Skeletal muscle tissue (tissue), 4 donors: ENCODE measurements around the gene TFF3. TPM values are rescaled to one million over a fixed set of nuclear protein-coding genes. Genes with fewer than 3 reads are reported as not detected.

Source experiments
- H3K27ac ChIP-seq: one replicate; pipeline ENCODE4 v1.7.0; 2013; ENCODE audit warnings: mild to moderate bottlenecking, low read depth, low read length, inconsistent platforms
- H3K27me3 ChIP-seq, 3 donors: one replicate each; pipeline ENCODE4 v1.7.0; 2013; ENCODE audit warnings: low read length in 3 of 3; ENCODE audit not compliant: control insufficient read depth in 3 of 3, insufficient read depth in 3 of 3
- H3K36me3 ChIP-seq, 3 donors: one replicate each; pipeline ENCODE4 v1.7.0; 2013; ENCODE audit warnings: low read length in 3 of 3; ENCODE audit not compliant: control insufficient read depth in 3 of 3, insufficient read depth in 3 of 3
- H3K4me1 ChIP-seq, 3 donors: one replicate each; pipeline ENCODE4 v1.7.0; 2013; ENCODE audit warnings: low read length in 3 of 3, mild to moderate bottlenecking in 3 of 3; ENCODE audit not compliant: control insufficient read depth in 3 of 3, insufficient read depth in 3 of 3
- H3K4me3 ChIP-seq, 3 donors: one replicate each; pipeline ENCODE4 v1.7.0; 2013; ENCODE audit warnings: low read length in 3 of 3
- H3K9ac ChIP-seq, 3 donors: one replicate each; pipeline ENCODE4 v1.7.0; 2013; ENCODE audit warnings: low read length in 3 of 3, mild to moderate bottlenecking in 3 of 3, moderate library complexity in 2 of 3, low read depth in 1 of 3
- H3K9me3 ChIP-seq, 3 donors: one replicate each; pipeline ENCODE4 v1.7.0; 2013; ENCODE audit warnings: low read length in 3 of 3; ENCODE audit not compliant: control insufficient read depth in 3 of 3
- total RNA-seq: library from RNA; depleted of rRNA; stranded (reverse); fragments of >200 nt; gene quantifications from one replicate; pipeline ENCODE4 v1.2.3, GENCODE V29; 2014
- donor health status: Osteomylitis.

Gene TFF3
- total RNA-seq, 1 donor from 2014 or later: 5.2 TPM

GRCh38 chr21:42321845-42322244 lies 6.6 kb upstream of the TFF3 start:
- H3K36me3 ChIP-seq: no peaks in the 10 kb centered on the region

GRCh38 chr21:42321231-42321630 lies 6.0 kb upstream of the TFF3 start:
- no peaks in the 10 kb centered on the region for H3K36me3 ChIP-seq
- H3K27ac ChIP-seq: no peak overlapping the region
- peaks cover 4 to 14% (median 8%) of the 10 kb centered on the region in 3 donors for H3K27me3 ChIP-seq
- peaks cover 0 to 9% (median 2%) of the 10 kb centered on the region in 3 donors for H3K4me1 ChIP-seq
- H3K9me3 ChIP-seq: peaks cover 0 to 2% (median 0%) of the 10 kb centered on the region in 3 donors
- H3K9ac ChIP-seq: no peak overlapping the region
- no peak overlapping the region for H3K4me3 ChIP-seq

More at GRCh38 chr21:42321845-42322244, 6.6 kb upstream of the TFF3 start:
- Histone ChIP-seq H3K27ac (no peak overlapping the region), H3K9ac (no peak overlapping the region), H3K4me3 (no peak overlapping the region), H3K4me1 (peaks cover 0 to 9% (median 2%) of the 10 kb centered on the region in 3 donors), H3K27me3 (peaks cover 4 to 14% (median 8%) of the 10 kb centered on the region in 3 donors), H3K9me3 (peaks cover 0 to 2% (median 0%) of the 10 kb centered on the region in 3 donors)

GRCh38 chr21:42320791-42321190 lies 5.6 kb upstream of the TFF3 start:
- no peaks in the 10 kb centered on the region for H3K36me3 ChIP-seq
- H3K9ac ChIP-seq: no peak overlapping the region
- peaks cover 0 to 2% (median 0%) of the 10 kb centered on the region in 3 donors for H3K9me3 ChIP-seq
- peaks cover 0 to 9% (median 2%) of the 10 kb centered on the region in 3 donors for H3K4me1 ChIP-seq
- no peak overlapping the region for H3K27ac ChIP-seq
- H3K4me3 ChIP-seq: no peak overlapping the region
- peaks cover 4 to 14% (median 8%) of the 10 kb centered on the region in 3 donors for H3K27me3 ChIP-seq

- Histone ChIP-seq H3K9ac (no peak overlapping the region), H3K4me3 (no peak overlapping the region), H3K27me3 (peaks cover 1 to 14% (median 8%) of the 10 kb centered on the region in 3 donors), H3K4me1 (peaks cover 0 to 9% (median 2%) of the 10 kb centered on the region in 3 donors), H3K9me3 (peaks cover 0 to 2% (median 0%) of the 10 kb centered on the region in 3 donors), H3K36me3 (no peaks in the 10 kb centered on the region), H3K27ac (no peak overlapping the region)
Measured at GRCh38 chr21:42319851-42320572, 4.8 kb upstream of the TFF3 start.

- Histone ChIP-seq H3K4me1 (peaks cover 0 to 9% (median 2%) of the 10 kb centered on the region in 3 donors), H3K4me3 (no peak overlapping the region), H3K27ac (no peak overlapping the region), H3K9me3 (no peaks in the 10 kb centered on the region), H3K27me3 (peaks cover 0 to 10% (median 8%) of the 10 kb centered on the region in 3 donors), H3K9ac (no peak overlapping the region), H3K36me3 (no peaks in the 10 kb centered on the region)
Measured at GRCh38 chr21:42319376-42319775, 4.2 kb upstream of the TFF3 start.

GRCh38 chr21:42317826-42318746 lies 2.9 kb upstream of the TFF3 start:
- H3K27me3 ChIP-seq: peaks cover 0 to 14% (median 6%) of the 10 kb centered on the region in 3 donors
- no peak overlapping the region for H3K27ac ChIP-seq
- no peaks in the 10 kb centered on the region for H3K9me3 ChIP-seq
- no peak overlapping the region for H3K9ac ChIP-seq
- H3K36me3 ChIP-seq: no peaks in the 10 kb centered on the region
- no peak overlapping the region for H3K4me3 ChIP-seq
- H3K4me1 ChIP-seq: peaks cover 0 to 13% (median 2%) of the 10 kb centered on the region in 3 donors

GRCh38 chr21:42317341-42317741 lies 2.1 kb upstream of the TFF3 start:
- Histone ChIP-seq H3K9ac (no peak overlapping the region), H3K4me1 (peaks cover 0 to 13% (median 2%) of the 10 kb centered on the region in 3 donors), H3K4me3 (no peak overlapping the region), H3K27me3 (peaks cover 0 to 14% (median under 1%) of the 10 kb centered on the region in 3 donors), H3K9me3 (no peaks in the 10 kb centered on the region), H3K27ac (no peak overlapping the region), H3K36me3 (no peaks in the 10 kb centered on the region)

- H3K36me3 ChIP-seq: no peaks in the 10 kb centered on the region
- no peaks in the 10 kb centered on the region for H3K9me3 ChIP-seq
- no peak overlapping the region for H3K27ac ChIP-seq
- peaks cover 0 to 17% (median 5%) of the 10 kb centered on the region in 3 donors for H3K27me3 ChIP-seq
- H3K4me1 ChIP-seq: peaks cover 0 to 13% (median 2%) of the 10 kb centered on the region in 3 donors
- no peak overlapping the region for H3K4me3 ChIP-seq
- no peak overlapping the region for H3K9ac ChIP-seq
Measured at GRCh38 chr21:42316891-42317290, 1.7 kb upstream of the TFF3 start.

- peaks cover 1 to 10% (median 6%) of the 10 kb centered on the region in 3 donors for H3K4me1 ChIP-seq
- H3K27ac ChIP-seq: no peak overlapping the region
Measured at GRCh38 chr21:42314616-42315295, 453 bp downstream of the TFF3 start.

More at GRCh38 chr21:42314616-42315295, 453 bp downstream of the TFF3 start:
- H3K27me3 ChIP-seq: peaks cover 4 to 20% (median 14%) of the 10 kb centered on the region in 3 donors
- no peak overlapping the region for H3K4me3 ChIP-seq
- H3K36me3 ChIP-seq: no peaks in the 10 kb centered on the region
- H3K9ac ChIP-seq: no peak overlapping the region
- no peaks in the 10 kb centered on the region for H3K9me3 ChIP-seq
